Stimulated activated CD8-positive, alpha-beta memory T cell treated with anti-CD3 and anti-CD28 coated beads, Interleukin-7, amount 100 ng/mL, for 24 hours (primary cell): ENCODE results near the gene LRBA.

Experiments used
- DNase-seq: peaks from one replicate; pipeline ENCODE4 v3.0.0-alpha.2; 2020; ENCODE audit warnings: low read depth

LRBA gene

GRCh38 chr4:150588316-150588715 is 426.8 kb downstream of the LRBA start:
- no peak for DNase-seq

GRCh38 chr4:150586162-150586810 is 428.8 kb downstream of the LRBA start:
- no peak for DNase-seq

GRCh38 chr4:150585611-150586010 is 429.5 kb downstream of the LRBA start:
- no peak for DNase-seq

GRCh38 chr4:150584111-150584915 is 430.8 kb downstream of the LRBA start:
- DNase-seq = no peak

GRCh38 chr4:150583287-150584110 is 431.6 kb downstream of the LRBA start:
- DNase-seq = no peak

- DNase-seq = no peak
Observed at GRCh38 chr4:150582873-150583286, 432.2 kb downstream of the LRBA start.

- DNase-seq = no peak
Observed at GRCh38 chr4:150582146-150582872, 432.8 kb downstream of the LRBA start, which contains the start of gene MAB21L2. MAB21L2 (plus strand) TSS chr4:150582151; CDS start chr4:150583030, 879 bp downstream.

GRCh38 chr4:150581641-150582051 is 433.4 kb downstream of the LRBA start:
- DNase-seq = no peak

GRCh38 chr4:150581056-150581605 is 434.0 kb downstream of the LRBA start:
- DNase-seq = no peak

- no peak for DNase-seq
Observed at GRCh38 chr4:150580306-150580705, 434.8 kb downstream of the LRBA start.

- DNase-seq = no peak
Observed at GRCh38 chr4:150579551-150580234, 435.4 kb downstream of the LRBA start.

GRCh38 chr4:150578745-150579501 is 436.2 kb downstream of the LRBA start:
- no peak for DNase-seq

GRCh38 chr4:150577796-150578195 is 437.3 kb downstream of the LRBA start:
- DNase-seq = no peak

GRCh38 chr4:150574678-150575077 is 440.4 kb downstream of the LRBA start:
- DNase-seq = no peak

- no peak for DNase-seq
Observed at GRCh38 chr4:150573534-150573933, 441.6 kb downstream of the LRBA start.

- no peak for DNase-seq
Observed at GRCh38 chr4:150572704-150573504, 442.2 kb downstream of the LRBA start.

- DNase-seq = no peak
Observed at GRCh38 chr4:150570862-150571261, 444.2 kb downstream of the LRBA start.

GRCh38 chr4:150569998-150570535 is 445.0 kb downstream of the LRBA start:
- DNase-seq = no peak

- no peak for DNase-seq
Observed at GRCh38 chr4:150569384-150569987, 445.6 kb downstream of the LRBA start.
